Stomach smooth muscle (tissue), 2 donors: ENCODE results near the gene JCHAIN.
"Not testable (repeated sequence)": the region's sequence is repeated elsewhere in the genome, so short reads cannot be mapped to it uniquely, and the experiment has no call there.

ENCODE experiments used
- H3K27ac ChIP-seq: one replicate; pipeline ENCODE4 v1.7.0; 2013; ENCODE audit warnings: mild to moderate bottlenecking, low read length, inconsistent platforms
- H3K27me3 ChIP-seq, 2 donors: one replicate each; pipeline ENCODE4 v1.7.0; 2013; ENCODE audit warnings: low read length in 2 of 2; ENCODE audit not compliant: insufficient read depth in 2 of 2, control insufficient read depth in 1 of 2
- H3K36me3 ChIP-seq, 2 donors: one replicate each; pipeline ENCODE4 v1.7.0; 2013; ENCODE audit warnings: low read length in 2 of 2; ENCODE audit not compliant: control insufficient read depth in 2 of 2, insufficient read depth in 2 of 2
- H3K4me1 ChIP-seq: one replicate; pipeline ENCODE4 v1.7.0; 2013; ENCODE audit warnings: low read length; ENCODE audit not compliant: control insufficient read depth, insufficient read depth
- H3K4me3 ChIP-seq, 2 donors: one replicate each; pipeline ENCODE4 v1.7.0; 2013; ENCODE audit warnings: low read length in 2 of 2
- H3K9ac ChIP-seq, 2 donors: one replicate each; pipeline ENCODE4 v1.7.0; 2013; ENCODE audit warnings: low read length in 2 of 2, mild to moderate bottlenecking in 1 of 2
- H3K9me3 ChIP-seq, 2 donors: one replicate each; pipeline ENCODE4 v1.7.0; 2013; ENCODE audit warnings: low read length in 2 of 2; ENCODE audit not compliant: control insufficient read depth in 2 of 2
- donor health status: healthy.
- donor health status: Pancreatic carcinoma.

The JCHAIN gene

GRCh38 chr4:70688795-70689231, 22.5 kb upstream of the JCHAIN start:
- Histone ChIP-seq H3K4me1 (peaks cover 18% of the 10 kb centered on the region), H3K27ac (peak overlapping the region; percentile 97), H3K9me3 (no peaks in the 10 kb centered on the region), H3K27me3 (no peaks in the 10 kb centered on the region), H3K36me3 (no peaks in the 10 kb centered on the region), H3K9ac (peak overlapping the region; percentile 96 to 99), H3K4me3 (peak overlapping the region; percentile 98 to 100)

GRCh38 chr4:70687821-70688794, 21.8 kb upstream of the JCHAIN start, which contains the start of gene UTP3:
UTP3 (plus strand) TSS chr4:70688532; CDS start chr4:70688678, 146 bp downstream.
- Histone ChIP-seq H3K36me3 (no peaks in the 10 kb centered on the region), H3K4me1 (peaks cover 18% of the 10 kb centered on the region), H3K4me3 (peak within 1 kb of the TSS; percentile 98 to 100), H3K9me3 (no peaks in the 10 kb centered on the region), H3K9ac (peak within 1 kb of the TSS; percentile 96 to 99), H3K27ac (peak within 1 kb of the TSS; percentile 97), H3K27me3 (no peaks in the 10 kb centered on the region)

- Histone ChIP-seq H3K27ac (peak overlapping the region; percentile 97), H3K4me1 (peaks cover 18% of the 10 kb centered on the region), H3K9me3 (no peaks in the 10 kb centered on the region), H3K27me3 (no peaks in the 10 kb centered on the region), H3K36me3 (no peaks in the 10 kb centered on the region), H3K4me3 (peak overlapping the region; percentile 69 to 100), H3K9ac (peak overlapping the region; percentile 96 to 99)
These were observed 21.1 kb upstream of the JCHAIN start for GRCh38 chr4:70687392-70687791.

- H3K36me3 ChIP-seq, H3K4me3 ChIP-seq, H3K4me1 ChIP-seq, H3K9ac ChIP-seq, H3K27me3 ChIP-seq, H3K9me3 ChIP-seq, H3K27ac ChIP-seq: not testable (repeated sequence)
These were observed 15.8 kb upstream of the JCHAIN start for GRCh38 chr4:70682142-70682541.

GRCh38 chr4:70681704-70682103, 15.4 kb upstream of the JCHAIN start:
- Histone ChIP-seq H3K9ac (no peak overlapping the region), H3K36me3 (no peaks in the 10 kb centered on the region), H3K9me3 (no peaks in the 10 kb centered on the region), H3K4me1 (no peaks in the 10 kb centered on the region), H3K27ac (no peak overlapping the region), H3K4me3 (no peak overlapping the region), H3K27me3 (no peaks in the 10 kb centered on the region)

GRCh38 chr4:70680934-70681333, 14.6 kb upstream of the JCHAIN start:
- no peaks in the 10 kb centered on the region for H3K27me3 ChIP-seq
- H3K36me3 ChIP-seq: no peaks in the 10 kb centered on the region
- H3K4me1 ChIP-seq: no peaks in the 10 kb centered on the region
- H3K9ac ChIP-seq: no peak overlapping the region
- no peak overlapping the region for H3K4me3 ChIP-seq
- H3K9me3 ChIP-seq: no peaks in the 10 kb centered on the region
- no peak overlapping the region for H3K27ac ChIP-seq

GRCh38 chr4:70678383-70678999, 12.2 kb upstream of the JCHAIN start:
- H3K36me3 ChIP-seq: no peaks in the 10 kb centered on the region
- no peak overlapping the region for H3K27ac ChIP-seq

GRCh38 chr4:70676554-70677090, 10.3 kb upstream of the JCHAIN start:
- H3K36me3 ChIP-seq: no peaks in the 10 kb centered on the region
- no peak overlapping the region for H3K27ac ChIP-seq
- no peak overlapping the region for H3K9ac ChIP-seq
- no peaks in the 10 kb centered on the region for H3K4me1 ChIP-seq
- no peak overlapping the region for H3K4me3 ChIP-seq
- H3K27me3 ChIP-seq: no peaks in the 10 kb centered on the region
- no peaks in the 10 kb centered on the region for H3K9me3 ChIP-seq

More at GRCh38 chr4:70678383-70678999, 12.2 kb upstream of the JCHAIN start:
- Histone ChIP-seq H3K4me1 (no peaks in the 10 kb centered on the region), H3K4me3 (no peak overlapping the region), H3K9me3 (no peaks in the 10 kb centered on the region), H3K9ac (no peak overlapping the region), H3K27me3 (no peaks in the 10 kb centered on the region)

- Histone ChIP-seq H3K9ac (no peak overlapping the region), H3K27ac (no peak overlapping the region), H3K27me3 (no peaks in the 10 kb centered on the region), H3K4me1 (no peaks in the 10 kb centered on the region), H3K9me3 (no peaks in the 10 kb centered on the region), H3K36me3 (no peaks in the 10 kb centered on the region), H3K4me3 (no peak overlapping the region)
These were observed 8.4 kb upstream of the JCHAIN start for GRCh38 chr4:70674731-70675130.

GRCh38 chr4:70674191-70674590, 7.9 kb upstream of the JCHAIN start:
- H3K4me3 ChIP-seq: no peak overlapping the region
- no peaks in the 10 kb centered on the region for H3K4me1 ChIP-seq
- no peaks in the 10 kb centered on the region for H3K27me3 ChIP-seq
- no peak overlapping the region for H3K9ac ChIP-seq
- H3K27ac ChIP-seq: no peak overlapping the region
- H3K36me3 ChIP-seq: no peaks in the 10 kb centered on the region
- H3K9me3 ChIP-seq: no peaks in the 10 kb centered on the region
